AG09309 (cell line): Measurements from ENCODE around the gene ZNF793.
A peak's percentile ranks its signal among the peaks of the same experiment; 100 is the strongest.

Source experiments
- DNase-seq: peaks from one replicate; pipeline ENCODE4 v3.0.0-alpha.2; 2010; ENCODE audit warnings: low read depth
- H3K4me3 ChIP-seq: 2 replicates; pipeline ENCODE4 v1.5.1; 2011; ENCODE audit warnings: mild to moderate bottlenecking, low read depth, low read length, moderate library complexity; ENCODE audit not compliant: control insufficient read depth
- TF ChIP-seq, protein P1 (sequence below): IDR thresholded peaks from 2 replicates; pipeline ENCODE4 v1.5.1; 2011; ENCODE audit warnings: mild to moderate bottlenecking, low read depth, low read length, inconsistent platforms; ENCODE audit not compliant: insufficient read depth, control insufficient read depth; ENCODE audit errors: missing control alignments

The ZNF793 gene

DNA sequence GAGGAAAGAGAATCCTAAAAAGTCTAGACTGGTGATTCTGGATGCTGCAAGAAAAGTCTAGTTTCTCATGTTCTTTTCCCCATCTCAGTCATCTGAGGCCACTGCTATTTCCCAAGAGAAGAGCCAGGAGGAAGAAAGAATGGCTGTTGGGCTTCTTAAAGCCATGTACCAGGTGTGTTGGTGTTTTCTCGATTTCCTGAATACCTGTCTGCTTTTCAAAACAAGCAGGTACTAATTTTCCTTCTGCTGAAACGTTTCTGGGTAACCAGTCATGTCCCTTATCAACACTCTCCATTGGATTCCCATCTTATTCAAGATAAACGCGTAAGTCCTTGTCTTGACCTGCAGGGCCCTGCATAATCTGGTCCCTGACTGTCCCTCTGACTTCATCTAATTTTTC, 36.5 kb upstream of the ZNF793 start:
- TF ChIP-seq, protein P1, sequence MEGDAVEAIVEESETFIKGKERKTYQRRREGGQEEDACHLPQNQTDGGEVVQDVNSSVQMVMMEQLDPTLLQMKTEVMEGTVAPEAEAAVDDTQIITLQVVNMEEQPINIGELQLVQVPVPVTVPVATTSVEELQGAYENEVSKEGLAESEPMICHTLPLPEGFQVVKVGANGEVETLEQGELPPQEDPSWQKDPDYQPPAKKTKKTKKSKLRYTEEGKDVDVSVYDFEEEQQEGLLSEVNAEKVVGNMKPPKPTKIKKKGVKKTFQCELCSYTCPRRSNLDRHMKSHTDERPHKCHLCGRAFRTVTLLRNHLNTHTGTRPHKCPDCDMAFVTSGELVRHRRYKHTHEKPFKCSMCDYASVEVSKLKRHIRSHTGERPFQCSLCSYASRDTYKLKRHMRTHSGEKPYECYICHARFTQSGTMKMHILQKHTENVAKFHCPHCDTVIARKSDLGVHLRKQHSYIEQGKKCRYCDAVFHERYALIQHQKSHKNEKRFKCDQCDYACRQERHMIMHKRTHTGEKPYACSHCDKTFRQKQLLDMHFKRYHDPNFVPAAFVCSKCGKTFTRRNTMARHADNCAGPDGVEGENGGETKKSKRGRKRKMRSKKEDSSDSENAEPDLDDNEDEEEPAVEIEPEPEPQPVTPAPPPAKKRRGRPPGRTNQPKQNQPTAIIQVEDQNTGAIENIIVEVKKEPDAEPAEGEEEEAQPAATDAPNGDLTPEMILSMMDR: no peak
- DNase-seq: no peak
- no peak overlapping the region for H3K4me3 ChIP-seq

DNA sequence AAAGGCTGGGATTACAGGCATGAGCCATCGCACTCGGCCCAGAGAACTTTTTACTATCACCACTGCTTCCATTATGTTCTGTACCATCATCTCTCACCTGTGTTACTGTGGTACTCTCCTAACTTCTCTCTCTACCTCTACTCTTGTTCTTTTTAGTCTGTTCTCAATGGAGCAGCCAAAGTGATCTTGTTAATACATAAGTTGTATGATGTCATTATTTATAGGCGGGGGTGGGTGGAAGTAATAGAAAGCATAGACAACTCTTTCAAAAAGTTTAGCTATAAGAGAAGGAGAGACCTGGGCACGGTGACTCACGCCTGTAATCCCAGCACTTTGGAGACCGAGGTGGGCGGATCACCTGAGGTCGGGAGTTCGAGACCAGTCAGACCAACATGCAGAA, 34.6 kb upstream of the ZNF793 start:
- TF ChIP-seq, protein P1: no peak
- DNase-seq: no peak

DNA sequence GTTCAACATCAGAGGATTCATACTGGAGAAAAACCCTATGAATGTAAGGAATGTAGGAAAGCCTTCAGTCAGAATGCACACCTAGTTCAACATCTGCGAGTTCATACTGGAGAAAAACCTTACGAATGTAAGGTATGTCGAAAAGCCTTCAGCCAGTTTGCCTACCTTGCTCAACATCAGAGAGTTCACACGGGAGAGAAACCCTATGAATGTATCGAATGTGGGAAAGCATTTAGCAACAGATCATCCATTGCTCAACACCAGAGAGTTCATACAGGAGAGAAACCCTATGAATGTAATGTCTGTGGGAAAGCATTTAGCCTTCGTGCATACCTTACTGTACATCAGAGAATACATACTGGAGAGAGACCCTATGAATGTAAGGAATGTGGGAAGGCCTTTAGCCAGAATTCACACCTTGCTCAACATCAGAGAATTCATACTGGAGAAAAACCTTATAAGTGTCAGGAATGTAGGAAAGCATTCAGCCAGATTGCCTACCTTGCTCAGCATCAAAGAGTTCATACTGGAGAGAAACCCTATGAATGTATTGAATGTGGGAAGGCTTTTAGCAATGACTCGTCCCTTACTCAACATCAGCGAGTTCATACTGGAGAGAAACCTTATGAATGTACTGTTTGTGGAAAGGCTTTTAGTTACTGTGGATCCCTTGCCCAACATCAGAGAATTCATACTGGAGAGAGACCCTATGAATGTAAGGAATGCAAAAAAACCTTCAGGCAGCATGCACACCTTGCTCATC, 22.2 kb upstream of the ZNF793 start:
- no peak overlapping the region for H3K4me3 ChIP-seq
- DNase-seq: no peak
- TF ChIP-seq, protein P1: no peak

More for the DNA sequence above, 34.6 kb upstream of the ZNF793 start:
- H3K4me3 ChIP-seq: no peak overlapping the region

DNA sequence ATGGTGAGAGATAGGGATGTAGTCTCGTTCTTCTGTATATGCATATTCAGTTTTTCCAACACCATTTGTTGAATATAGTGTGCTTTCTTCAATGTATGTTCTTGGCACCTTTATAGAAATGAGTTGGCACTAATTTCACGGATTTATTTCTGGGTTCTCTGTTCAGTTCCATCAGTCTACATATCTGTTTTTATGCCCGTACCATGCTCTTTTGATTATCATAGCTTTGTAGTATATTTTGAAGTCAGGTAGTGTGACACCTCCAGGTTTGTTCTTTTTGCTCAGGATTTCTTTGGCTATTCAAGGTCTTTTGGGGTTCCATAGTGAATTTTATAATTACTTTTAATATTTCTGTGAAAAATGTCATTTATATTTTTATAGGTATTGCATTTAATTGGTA, 14.5 kb upstream of the ZNF793 start:
- H3K4me3 ChIP-seq: no peak overlapping the region
- TF ChIP-seq, protein P1: no peak
- no peak for DNase-seq

DNA sequence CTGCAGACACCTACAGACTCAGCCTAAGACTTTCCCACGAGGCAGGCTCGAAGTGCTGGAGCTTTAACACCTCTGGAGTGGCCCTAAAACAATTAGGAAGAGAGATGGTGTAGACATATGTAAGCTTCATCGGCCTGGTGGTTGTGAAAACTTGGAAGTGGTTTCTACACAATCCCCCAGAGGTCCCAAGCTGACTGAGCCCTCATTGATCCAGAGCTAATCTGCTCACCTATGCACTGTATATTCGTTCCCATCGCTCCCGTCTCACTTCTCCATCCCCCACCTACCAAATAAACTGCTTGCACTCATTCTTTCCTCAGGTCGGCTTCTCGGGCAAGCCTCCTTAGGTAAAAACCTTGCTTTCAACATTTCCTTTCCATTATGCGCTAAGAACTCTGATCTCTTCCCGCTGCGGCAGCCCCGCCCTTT, 767 bp upstream of the ZNF793 start:
- peak overlapping the region; percentile 77 for H3K4me3 ChIP-seq
- TF ChIP-seq, protein P1: no peak
- DNase-seq: no peak

DNA sequence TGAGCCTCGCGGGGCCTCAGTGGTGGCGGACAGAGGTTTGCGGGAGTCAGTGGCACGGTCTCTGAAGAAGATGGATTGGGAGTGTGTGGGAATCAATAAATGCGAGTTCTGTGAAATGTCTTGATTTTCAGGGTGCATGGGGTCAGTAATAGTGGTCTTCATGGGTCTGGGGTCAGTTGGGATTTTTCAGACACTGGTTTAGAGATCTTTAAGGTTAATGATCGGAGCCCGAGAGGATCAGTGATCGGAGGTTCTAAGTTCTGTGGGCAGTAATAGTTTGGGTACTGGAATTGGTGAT, 377 bp downstream of the ZNF793 start:
- DNase-seq: no peak
- H3K4me3 ChIP-seq: peak overlapping the region; percentile 77

More for the DNA sequence above, 377 bp downstream of the ZNF793 start:
- TF ChIP-seq, protein P1: no peak
